K562 (cell line): ENCODE data around the gene ZNF391. TPM values are rescaled to one million over a fixed set of nuclear protein-coding genes. Genes with fewer than 3 reads are reported as not detected.

Experiments
- ATAC-seq: fragments of 200-7000 bp; cut with Tn5 transposase; 3 replicates; pipeline ENCODE4 v1.9.1; 2020; ENCODE audit warnings: moderate library complexity
- BruUV-seq: library from RNA; stranded (reverse); fragments of 400-500 nt; replicated peaks from 2 replicates; lab custom pipeline; 2021; lab: Mats Ljungman, UMichigan
- CTCF ChIA-PET: fragments of 300-600 bp; formaldehyde crosslinking; extraction: SDS; loops from one replicate; lab custom pipeline; 2021; ENCODE audit warnings: low intra/inter-chr PET ratio; lab: Yijun Ruan, JAX
- POLR2A ChIA-PET: fragments of 300-600, 350-650 bp; sonication (Branson Sonifier 250); formaldehyde crosslinking; extraction: SDS; loops from one replicate; lab custom pipeline; 2021; ENCODE audit warnings: antibody characterized with exemption, inconsistent platforms; lab: Yijun Ruan, JAX
- DNase-seq, 4 experiments: peaks; one replicate each; pipeline versions ENCODE4 v3.0.0 to v3.0.0-alpha.2; 2011 to 2018; ENCODE audit warnings: low spot score in 3 of 4, mixed read lengths in 3 of 4; ENCODE audit errors: extremely low read depth in 1 of 4
- FAIRE-seq: peaks from 2 replicates; lab custom pipeline; 2011; peaks lifted over from hg19 to GRCh38; lab: Jason Lieb, UNC
- H2AFZ ChIP-seq: 2 replicates; pipeline ENCODE4 v1.6.0; 2011; ENCODE audit warnings: low read depth, low read length, control low read depth, inconsistent platforms
- H3K27ac ChIP-seq: fragments of 200-600 bp; 3 replicates; pipeline ENCODE4 v1.8.0; 2011; ENCODE audit warnings: low read depth, mild to moderate bottlenecking, control low read depth, inconsistent platforms, low read length, moderate library complexity, mixed read lengths; ENCODE audit errors: extremely low read depth
- H3K27me3 ChIP-seq, 2 experiments: fragments of 300-600 bp in 1 of 2; 2 replicates in 1 of 2; 3 replicates in 1 of 2; pipeline versions ENCODE4 v1.6.0 to v1.8.0; 2011; ENCODE audit warnings: inconsistent platforms in 2 of 2, low read length in 2 of 2, mild to moderate bottlenecking in 1 of 2, mixed read lengths in 1 of 2, moderate library complexity in 1 of 2; ENCODE audit not compliant: control insufficient read depth in 2 of 2, insufficient read depth in 2 of 2
- H3K36me3 ChIP-seq: fragments of 300-600 bp; 3 replicates; pipeline ENCODE4 v1.8.0; 2011; ENCODE audit warnings: mild to moderate bottlenecking, low read length, inconsistent platforms; ENCODE audit not compliant: control insufficient read depth, insufficient read depth
- H3K4me1 ChIP-seq, 2 experiments: fragments of 200-600 bp in 1 of 2; replicated peaks in 1 of 2; 2 replicates in 1 of 2; 3 replicates in 1 of 2; pipeline versions ENCODE4 v1.5.1 to v1.8.0; 2011; ENCODE audit warnings: inconsistent platforms in 2 of 2, low read length in 2 of 2, mild to moderate bottlenecking in 1 of 2, mixed read lengths in 1 of 2, moderate library complexity in 1 of 2; ENCODE audit not compliant: control insufficient read depth in 2 of 2, insufficient read depth in 2 of 2
- H3K4me2 ChIP-seq: 2 replicates; pipeline ENCODE4 v1.6.1; 2011; ENCODE audit warnings: low read length, control low read depth, inconsistent platforms, mixed read lengths; ENCODE audit not compliant: insufficient read depth
- H3K4me3 ChIP-seq: fragments of 200-600 bp; sonication (generic), shearing (Covaris generic); 2 replicates; pipeline ENCODE4 v1.5.1; 2016; ENCODE audit warnings: control low read depth, inconsistent platforms
- H3K79me2 ChIP-seq: fragments of 200-600 bp; 3 replicates; pipeline ENCODE4 v1.8.0; 2011; ENCODE audit warnings: low read length, inconsistent platforms; ENCODE audit not compliant: control insufficient read depth, insufficient read depth
- H3K9ac ChIP-seq, 2 experiments: 2 replicates each; pipeline versions ENCODE4 v1.6.0 to v1.6.1; 2011; ENCODE audit warnings: low read depth in 2 of 2, low read length in 2 of 2, control low read depth in 1 of 2, inconsistent platforms in 1 of 2, mild to moderate bottlenecking in 1 of 2, mixed read lengths in 1 of 2; ENCODE audit not compliant: insufficient read depth in 1 of 2
- H3K9me1 ChIP-seq: one replicate; pipeline ENCODE4 v1.6.0; 2011; ENCODE audit warnings: inconsistent platforms, mild to moderate bottlenecking, low read length, moderate library complexity; ENCODE audit not compliant: control insufficient read depth, insufficient read depth
- H3K9me3 ChIP-seq: replicated peaks from 2 replicates; pipeline ENCODE4 v1.5.1; 2011; ENCODE audit warnings: low read depth, low read length, inconsistent platforms; ENCODE audit not compliant: control insufficient read depth, insufficient read depth
- H4K20me1 ChIP-seq: replicated peaks from 2 replicates; pipeline ENCODE4 v1.6.1; 2011; ENCODE audit warnings: low read length, inconsistent platforms, mixed read lengths; ENCODE audit not compliant: control insufficient read depth, insufficient read depth
- CTBP1 ChIP-seq: fragments of 450-650 bp; IDR thresholded peaks from 2 replicates; pipeline ENCODE4 v1.6.1; 2016; ENCODE audit warnings: borderline replicate concordance
- E2F1 ChIP-seq: sonication (generic); formaldehyde crosslinking; IDR thresholded peaks from 2 replicates; pipeline ENCODE4 v1.8.1; 2023; ENCODE audit warnings: mild to moderate bottlenecking, missing genetic modification reagents, moderate library complexity
- ERF ChIP-seq: fragments of 450-650 bp; formaldehyde crosslinking; IDR thresholded peaks from 2 replicates; pipeline ENCODE4 v1.4.0; 2020; ENCODE audit warnings: mild to moderate bottlenecking, mixed read lengths
- KLF16 ChIP-seq: IDR thresholded peaks from 2 replicates; pipeline ENCODE4 v1.6.1; 2016; ENCODE audit warnings: antibody characterized with exemption
- MAFF ChIP-seq: IDR thresholded peaks from 2 replicates; pipeline ENCODE4 v1.6.1; 2012; ENCODE audit warnings: low read length, improper control_type of control experiment
- MAFK ChIP-seq: IDR thresholded peaks from 2 replicates; pipeline ENCODE4 v1.6.1; 2011; ENCODE audit warnings: low read length, improper control_type of control experiment
- NFE2 ChIP-seq: IDR thresholded peaks from 2 replicates; pipeline ENCODE4 v1.6.1; 2014; ENCODE audit warnings: antibody characterized with exemption, low read depth
- NFE2L1 ChIP-seq: fragments of 450-650 bp; IDR thresholded peaks from 2 replicates; pipeline ENCODE4 v1.6.1; 2016; ENCODE audit warnings: missing genetic modification characterization, low read depth, mild to moderate bottlenecking, missing compliant biosample characterization, moderate library complexity, borderline replicate concordance
- RAD21 ChIP-seq, 2 experiments: fragments of 250-450 bp in 1 of 2; fragments of 450-650 bp in 1 of 2; sonication (Bioruptor Pico) in 1 of 2; formaldehyde crosslinking in 1 of 2; IDR thresholded peaks in 1 of 2; conservative IDR thresholded peaks in 1 of 2; 2 replicates each; pipeline versions ENCODE4 v1.4.0 to v1.8.0; 2020 to 2022; ENCODE audit warnings: mild to moderate bottlenecking in 2 of 2, moderate library complexity in 1 of 2
- RNF219 ChIP-seq: fragments of 250-450 bp; sonication (Bioruptor Pico); IDR thresholded peaks from 2 replicates; pipeline ENCODE4 v1.5.0; 2022; ENCODE audit warnings: mild to moderate bottlenecking
- TCF3 ChIP-seq: sonication (generic); formaldehyde crosslinking; IDR thresholded peaks from 2 replicates; pipeline ENCODE4 v1.4.0; 2020; ENCODE audit warnings: mild to moderate bottlenecking, missing genetic modification reagents
- ZBTB5 ChIP-seq: fragments of 450-650 bp; IDR thresholded peaks from 2 replicates; pipeline ENCODE4 v1.6.1; 2017; ENCODE audit warnings: antibody characterized with exemption
- ZFX ChIP-seq: sonication (generic); formaldehyde crosslinking; IDR thresholded peaks from 2 replicates; pipeline ENCODE4 v1.8.0; 2022; ENCODE audit warnings: mild to moderate bottlenecking, missing genetic modification reagents, moderate library complexity
- ZNF316 ChIP-seq: fragments of 450-650 bp; IDR thresholded peaks from 2 replicates; pipeline ENCODE4 v1.6.1; 2016
- WGBS: fragments of 100-300 bp; shearing (Covaris generic); methylation state at CpG from one replicate; pipeline ENCODE4 v1.1.6; 2016; ENCODE audit warnings: low coverage, mixed read lengths; ENCODE audit not compliant: insufficient coverage; ENCODE audit errors: missing lambda C conversion rate; 5-methylcytosine and 5-hydroxymethylcytosine counted together
- in situ Hi-C: fragments of 300-500 bp; cut with MboI; formaldehyde crosslinking; loops from 4 replicates; pipeline ENCODE4 v1.15.0; 2018; ENCODE audit warnings: inconsistent platforms, mixed read lengths
- intact Hi-C: fragments of 100-400 bp; cut with micrococcal nuclease; formaldehyde crosslinking; loops from 2 replicates; pipeline ENCODE4 v1.14.2; 2022
- polyA plus RNA-seq, 8 experiments: library from polyadenylated mRNA; depleted of rRNA in 4 of 8; stranded (reverse) in 5 of 8; unstranded in 3 of 8; fragments of >200 nt; fragmentation: Nextera tagmentation in 2 of 8; fragmentation: Illumina TruSeq in 1 of 8; extraction: Ambion mirVana in 2 of 8; extraction: Trizol in 1 of 8; gene quantifications; 2 replicates each; pipeline versions ENCODE4 v1.2.1 to v1.2.3, GENCODE V29; 2011 to 2014; ENCODE audit warnings: inconsistent platforms in 1 of 8, missing spikeins in 1 of 8
- total RNA-seq, 7 experiments: library from RNA; depleted of rRNA in 6 of 7; stranded (reverse); fragments of >200 nt in 6 of 7; fragmentation: Illumina TruSeq in 2 of 7; extraction: Trizol in 2 of 7; gene quantifications; 2 replicates each; pipeline versions ENCODE4 v1.2.1 to v1.2.3, GENCODE V29; 2011 to 2021; ENCODE audit warnings: low replicate concordance in 1 of 7

Gene ZNF391
- total and polyA plus RNA-seq, 9 of the 15 experiments (the other 6 are each of a cell fraction or from before 2014, with no cell fraction given), result 2.3 to 10.1 (median 5.8) TPM

GRCh38 chr6:27406085-27406484, 17.5 kb downstream of the ZNF391 start (continued):
- no peak for TF ChIP-seq CTBP1
- TF ChIP-seq TCF3 (CRISPR knock-in tag), result no peak
- peak in 1 of 2 experiments; percentile 20; a peak in 1 of 4 replicates for TF ChIP-seq RAD21 (CRISPR knock-in tag; conservative IDR thresholded peaks at IDR 0.05 in 1 of 2, IDR thresholded peaks at IDR 0.05 in 1 of 2)
- no peak for TF ChIP-seq ZFX (CRISPR knock-in tag)

GRCh38 chr6:27407153-27407814, 18.7 kb downstream of the ZNF391 start:
- Histone ChIP-seq H3K27me3 (no peaks in the 10 kb centered on the region), H3K9me1 (no peaks in the 10 kb centered on the region), H3K4me1 (peaks cover 0 to 6% of the 10 kb centered on the region in 2 experiments; a peak in 2 of 5 replicates), H3K9ac (no peak overlapping the region), H4K20me1 (no peaks in the 10 kb centered on the region), H3K27ac (no peak overlapping the region), H3K79me2 (no peaks in the 10 kb centered on the region), H3K4me2 (no peak overlapping the region; the same call in 1 of the 2 replicates), H2AFZ (0 out of 2 replicates have a peak overlapping the region, but pooled peaks have one; percentile 17), H3K9me3 (peaks cover 2% of the 10 kb centered on the region; the same call in 1 of the 2 replicates), H3K4me3 (no peak overlapping the region), H3K36me3 (no peaks in the 10 kb centered on the region)
- ChIA-PET CTCF (no interaction called here), POLR2A (interaction anchor here (0.7 to 1.6 kb wide), 4 partner anchors 15 to 128 kb away, joined by 3 to 5 read pairs (median 3); no protein-coding TSS in a partner anchor)
- FAIRE-seq, result no peak
- no peak for DNase-seq
- in situ Hi-C loops (no loop called here), intact Hi-C loops (no loop called here)
- 21% methylated on average over 8 of the region's 8 CpGs for WGBS
- BruUV-seq, result no TSS peak
- peak; percentile 52; the same call in 1 of the 3 replicates for ATAC-seq
- TF ChIP-seq KLF16 (no peak), MAFF (peak; percentile 71; the same call in 1 of the 2 replicates), NFE2 (peak; percentile 83), MAFK (peak; percentile 62), CTBP1 (0 out of 2 replicates have a peak, but pooled peaks have one; percentile 34), ZBTB5 (no peak), ERF (CRISPR knock-in tag) (no peak), ZNF316 (peak; percentile 72), RNF219 (CRISPR knock-in tag) (no peak), E2F1 (CRISPR knock-in tag) (no peak), NFE2L1 (tag) (peak; percentile 48; the same call in 1 of the 2 replicates)
